Panc1 (cell line): Measurements from ENCODE around the gene FAM156B. TPM values are rescaled to one million over a fixed set of nuclear protein-coding genes. Genes with fewer than 3 reads are reported as not detected.
"Not testable (repeated sequence)": the region's sequence is repeated elsewhere in the genome, so short reads cannot be mapped to it uniquely, and the experiment has no call there.

ENCODE experiments used
- ATAC-seq: fragments of 200-7000 bp; cut with Tn5 transposase; 2 replicates; pipeline ENCODE4 v1.9.1; 2020; ENCODE audit warnings: mild to moderate bottlenecking, moderate library complexity
- BruUV-seq: library from RNA; stranded (reverse); fragments of 400-500 nt; replicated peaks from 2 replicates; lab custom pipeline; 2021; lab: Mats Ljungman, UMichigan
- CTCF ChIA-PET: fragments of 300-600 bp; sonication (Branson Sonifier 250); formaldehyde crosslinking; loops from one replicate; lab custom pipeline; 2022; ENCODE audit warnings: antibody characterized with exemption; lab: Charles Lee
- POLR2A ChIA-PET: fragments of 300-600 bp; sonication (Branson Sonifier 250); formaldehyde crosslinking; loops from one replicate; lab custom pipeline; 2022; ENCODE audit warnings: antibody characterized with exemption; lab: Charles Lee
- DNase-seq: peaks from one replicate; pipeline ENCODE4 v3.0.0-alpha.2; 2010; ENCODE audit warnings: low read depth, low spot score
- H3K27ac ChIP-seq: 2 replicates; pipeline ENCODE4 v1.5.1; 2011; ENCODE audit warnings: mild to moderate bottlenecking, low read length, inconsistent platforms
- H3K27me3 ChIP-seq: fragments of 200-500 bp; sonication (Bioruptor generic); 2 replicates; pipeline ENCODE4 v1.6.0; 2014; ENCODE audit warnings: low read length, inconsistent platforms; ENCODE audit not compliant: control insufficient read depth, insufficient read depth
- H3K36me3 ChIP-seq: fragments of 200-500 bp; sonication (Bioruptor generic); 2 replicates; pipeline ENCODE4 v1.5.1; 2014; ENCODE audit warnings: inconsistent platforms, mild to moderate bottlenecking, low read length, moderate library complexity; ENCODE audit not compliant: control insufficient read depth, insufficient read depth
- H3K4me1 ChIP-seq: 2 replicates; pipeline ENCODE4 v1.5.1; 2011; ENCODE audit warnings: inconsistent platforms, mild to moderate bottlenecking, low read length, moderate library complexity; ENCODE audit not compliant: control insufficient read depth, insufficient read depth
- H3K4me3 ChIP-seq, 2 experiments: 2 replicates each; pipeline ENCODE4 v1.5.1; 2011 to 2012; ENCODE audit warnings: low read depth in 2 of 2, low read length in 2 of 2, mild to moderate bottlenecking in 2 of 2, inconsistent platforms in 1 of 2, moderate library complexity in 1 of 2
- H3K9me3 ChIP-seq: fragments of 200-500 bp; sonication (Bioruptor generic); 2 replicates; pipeline ENCODE4 v1.5.1; 2014; ENCODE audit warnings: low read depth, mild to moderate bottlenecking, inconsistent platforms, low read length, moderate library complexity; ENCODE audit not compliant: control insufficient read depth, insufficient read depth
- CTCF ChIP-seq: fragments of 450-650 bp; IDR thresholded peaks from 2 replicates; pipeline ENCODE4 v1.5.1; 2017; ENCODE audit warnings: mild to moderate bottlenecking
- POLR2AphosphoS5 ChIP-seq: IDR thresholded peaks from 2 replicates; pipeline ENCODE4 v1.6.1; 2012; ENCODE audit warnings: mild to moderate bottlenecking, low read depth, low read length, moderate library complexity
- REST ChIP-seq, 2 experiments: IDR thresholded peaks; 2 replicates each; pipeline ENCODE4 v1.6.1; 2011 to 2012; ENCODE audit warnings: low read depth in 2 of 2, control low read depth in 1 of 2, low read length in 1 of 2, mild to moderate bottlenecking in 1 of 2, moderate library complexity in 1 of 2; ENCODE audit not compliant: insufficient read depth in 1 of 2
- SIN3A ChIP-seq: IDR thresholded peaks from 2 replicates; pipeline ENCODE4 v1.6.1; 2012; ENCODE audit warnings: low read depth, mild to moderate bottlenecking, low read length, moderate library complexity, borderline replicate concordance; ENCODE audit not compliant: insufficient read depth
- TCF7L2 ChIP-seq: IDR thresholded peaks from 2 replicates; pipeline ENCODE4 v1.6.1; 2011; ENCODE audit warnings: mild to moderate bottlenecking, low read depth, low read length, inconsistent platforms
- in situ Hi-C: cut with HindIII; loops from 2 replicates; pipeline ENCODE4 v1.10.0; 2016; ENCODE audit warnings: low sequenced_read_pairs, low pct_unique_long_range_greater_than_20kb
- intact Hi-C: fragments of 100-400 bp; cut with micrococcal nuclease; formaldehyde crosslinking; loops from one replicate; pipeline ENCODE4 v1.10.0; 2022; ENCODE audit not compliant: unreplicated experiment
- total RNA-seq: library from RNA; stranded (reverse); gene quantifications from one replicate; pipeline ENCODE4 v1.2.1, GENCODE V29; 2021; ENCODE audit not compliant: unreplicated experiment

FAM156B gene
- total RNA-seq, 1 experiment from 2014 or later, result 13.0 TPM

DNA sequence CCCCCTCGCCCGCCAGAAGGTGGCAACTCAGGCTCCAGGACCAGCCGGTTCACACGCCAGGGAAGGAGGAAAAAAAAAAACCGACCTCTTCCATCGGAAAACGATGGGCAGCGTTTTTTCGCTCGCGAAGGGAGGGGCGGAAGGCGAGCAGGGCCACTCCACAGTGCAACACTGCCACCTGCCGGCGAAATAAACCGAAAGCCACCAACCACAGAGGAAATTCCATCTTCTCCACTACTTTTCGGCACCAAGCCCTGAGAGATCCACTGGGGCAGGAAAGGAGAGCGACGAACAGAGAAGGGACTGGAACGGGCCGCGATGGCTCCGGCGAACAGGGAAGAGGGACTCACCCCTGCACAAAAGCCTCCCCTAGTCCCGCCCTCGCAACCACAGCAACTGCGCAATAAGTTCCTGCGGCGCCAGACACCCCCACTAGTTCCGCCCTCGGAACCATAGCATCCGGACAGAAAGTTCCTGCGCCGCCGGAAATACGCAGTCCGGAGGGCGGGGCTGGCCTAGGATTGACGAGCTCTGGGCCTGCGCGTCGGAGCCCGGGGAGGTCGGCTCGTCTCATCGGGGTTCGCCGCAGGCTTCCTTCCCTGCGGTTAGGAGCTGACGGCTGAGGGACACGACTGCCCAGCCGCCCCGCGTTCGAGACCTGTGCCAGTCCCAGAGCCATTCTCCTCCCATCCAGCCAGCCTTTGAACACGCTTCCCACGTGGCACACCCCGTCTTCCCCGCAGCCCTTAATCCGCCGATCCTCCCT, 37.8 kb downstream of the FAM156B start:
- CTCF ChIA-PET, result interaction anchor here (0.8 kb wide), 1 partner anchor 547 kb away, joined by 3 read pairs; no protein-coding TSS in a partner anchor

GRCh38 chrX:52935470-52935784, 38.3 kb downstream of the FAM156B start:
- in situ Hi-C loops, H3K36me3 ChIP-seq, H3K27me3 ChIP-seq, POLR2A ChIA-PET, intact Hi-C loops, DNase-seq, H3K9me3 ChIP-seq, H3K4me1 ChIP-seq, ATAC-seq: not testable (repeated sequence)
- CTCF ChIA-PET, result interaction anchor here (0.8 kb wide), 1 partner anchor 548 kb away, joined by 3 read pairs; no protein-coding TSS in a partner anchor
- peak overlapping the region; percentile 94 for H3K27ac ChIP-seq
- TSS peak; percentile 95 for BruUV-seq
- peak overlapping the region; percentile 65 to 89 for H3K4me3 ChIP-seq

More for the DNA sequence above, 37.8 kb downstream of the FAM156B start:
- Histone ChIP-seq H3K4me3 (peak overlapping the region; percentile 65 to 89), H3K27me3 (no peaks in the 10 kb centered on the region), H3K36me3 (no peaks in the 10 kb centered on the region), H3K27ac (peak overlapping the region; percentile 94), H3K9me3 (no peaks in the 10 kb centered on the region), H3K4me1 (peaks cover 5% of the 10 kb centered on the region; the same call in 1 of the 2 replicates)
- DNase-seq (peak; percentile 78), ATAC-seq (peak; percentile 97)
- intact Hi-C loops (no loop called here), in situ Hi-C loops (no loop called here)
- no TSS peak for BruUV-seq
- POLR2A ChIA-PET, result no interaction called here
- peak; percentile 86 for TF ChIP-seq CTCF
- peak; percentile 83 for TF ChIP-seq POLR2AphosphoS5
- TF ChIP-seq TCF7L2, result peak; percentile 56; the same call in 1 of the 2 replicates
- TF ChIP-seq SIN3A, result no peak
- TF ChIP-seq REST (IDR thresholded peaks at IDR 0.05; ENCODE audit: insufficient read depth in 1 of 2, low read depth in 2 of 2, low read length in 1 of 2), result 0 out of 4 replicates have a peak, but pooled peaks of 1 of the 2 experiments have one; percentile 15

- BruUV-seq, intact Hi-C loops, in situ Hi-C loops, DNase-seq, H3K36me3 ChIP-seq, H3K27ac ChIP-seq, CTCF ChIA-PET, H3K9me3 ChIP-seq, ATAC-seq, POLR2A ChIA-PET, H3K27me3 ChIP-seq, H3K4me1 ChIP-seq, H3K4me3 ChIP-seq: not testable (repeated sequence)
Observed at GRCh38 chrX:52940704-52941103, 43.6 kb downstream of the FAM156B start.

DNA sequence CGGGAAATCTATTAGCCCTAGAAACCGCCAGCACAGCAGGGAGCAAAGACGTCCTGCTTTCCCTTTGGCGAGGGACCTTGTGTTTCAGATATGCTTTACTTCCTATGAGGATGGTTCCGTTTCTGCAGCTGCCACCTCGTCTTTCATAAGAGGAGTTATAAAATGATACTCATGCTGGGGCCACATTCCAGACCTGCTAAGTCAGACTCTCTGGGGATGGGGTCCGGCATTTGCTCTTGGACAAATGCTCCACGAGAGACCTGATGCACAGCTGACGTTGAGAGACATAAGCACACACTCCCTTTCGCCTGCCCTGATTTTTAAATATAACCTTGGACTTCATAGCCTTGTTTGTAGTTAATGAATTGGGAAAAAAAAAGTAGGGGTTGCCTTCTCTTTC, 44.6 kb downstream of the FAM156B start:
- H3K9me3 ChIP-seq, intact Hi-C loops, BruUV-seq, H3K4me3 ChIP-seq, ATAC-seq, DNase-seq, H3K27ac ChIP-seq, H3K4me1 ChIP-seq, H3K36me3 ChIP-seq, H3K27me3 ChIP-seq, CTCF ChIA-PET, POLR2A ChIA-PET, in situ Hi-C loops: not testable (repeated sequence)

DNA sequence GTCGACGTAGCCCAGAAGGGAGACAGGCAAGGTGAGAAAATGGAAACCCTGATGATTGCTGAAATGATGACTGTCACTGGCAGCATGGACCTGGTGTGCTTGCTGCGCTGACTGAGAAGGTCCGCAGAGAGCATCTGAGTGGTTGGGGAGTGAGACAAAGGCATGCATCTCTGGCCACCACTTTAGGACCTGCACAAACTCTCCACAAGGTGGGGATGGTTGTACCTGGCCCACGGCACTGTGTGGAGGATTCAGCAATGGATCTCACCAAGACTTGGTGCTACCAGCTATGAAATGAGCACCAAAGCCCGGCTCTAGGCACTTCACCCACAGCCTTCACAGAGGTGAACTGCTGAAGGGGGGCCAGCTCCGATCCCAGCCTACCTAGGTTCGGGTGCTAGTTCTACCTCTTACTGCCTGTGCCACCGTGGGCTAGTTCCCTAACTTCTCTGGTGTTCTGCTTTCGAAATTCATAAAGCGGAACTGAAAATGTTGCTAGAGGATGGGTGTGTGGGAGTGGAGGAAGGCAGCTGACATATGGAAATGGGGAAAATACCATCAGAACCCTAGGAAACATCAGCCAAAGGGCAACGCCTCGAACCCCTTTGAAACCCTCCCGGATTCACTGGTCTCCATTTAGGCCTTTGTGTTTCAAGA, 48.8 kb downstream of the FAM156B start:
- ATAC-seq, H3K36me3 ChIP-seq, H3K4me1 ChIP-seq, CTCF ChIA-PET, DNase-seq, H3K27ac ChIP-seq, H3K27me3 ChIP-seq, BruUV-seq, H3K9me3 ChIP-seq, POLR2A ChIA-PET, H3K4me3 ChIP-seq, in situ Hi-C loops, intact Hi-C loops: not testable (repeated sequence)
